ENCODE data around the gene ARHGAP8.
"Not testable (repeated sequence)": the region's sequence is repeated elsewhere in the genome, so short reads cannot be mapped to it uniquely, and the experiment has no call there.

The ARHGAP8 gene

GRCh38 chr22:44739024-44739423 is 13.4 kb upstream of the ARHGAP8 start:
- no peak for DNase-seq (ENCODE audit: low read depth)
- no peak overlapping the region for H3K4me3 ChIP-seq (ENCODE audit: low read depth, low read length)
- no peak for TF ChIP-seq CTCF (IDR thresholded peaks at IDR 0.05; ENCODE audit: insufficient read depth, low read depth, low read length, missing control alignments)

- DNase-seq (ENCODE audit: low read depth); H3K4me3 ChIP-seq (ENCODE audit: low read depth, low read length): not testable (repeated sequence)
These were observed 12.7 kb upstream of the ARHGAP8 start for GRCh38 chr22:44739666-44740065.

GRCh38 chr22:44740307-44740706 is 12.1 kb upstream of the ARHGAP8 start:
- no peak for TF ChIP-seq CTCF (IDR thresholded peaks at IDR 0.05; ENCODE audit: insufficient read depth, low read depth, low read length, missing control alignments)
- H3K4me3 ChIP-seq (ENCODE audit: low read depth, low read length), result no peak overlapping the region
- DNase-seq (ENCODE audit: low read depth), result no peak

GRCh38 chr22:44741929-44742328 is 10.4 kb upstream of the ARHGAP8 start:
- TF ChIP-seq CTCF (IDR thresholded peaks at IDR 0.05; ENCODE audit: insufficient read depth, low read depth, low read length, missing control alignments), result no peak
- DNase-seq (ENCODE audit: low read depth), result no peak
- H3K4me3 ChIP-seq (ENCODE audit: low read depth, low read length), result no peak overlapping the region

GRCh38 chr22:44743247-44743646 is 9.1 kb upstream of the ARHGAP8 start:
- H3K4me3 ChIP-seq (ENCODE audit: low read depth, low read length), result no peak overlapping the region
- no peak for TF ChIP-seq CTCF (IDR thresholded peaks at IDR 0.05; ENCODE audit: insufficient read depth, low read depth, low read length, missing control alignments)
- DNase-seq (ENCODE audit: low read depth), result no peak

GRCh38 chr22:44743804-44744211 is 8.6 kb upstream of the ARHGAP8 start:
- TF ChIP-seq CTCF (IDR thresholded peaks at IDR 0.05; ENCODE audit: insufficient read depth, low read depth, low read length, missing control alignments), result no peak
- no peak for DNase-seq (ENCODE audit: low read depth)
- H3K4me3 ChIP-seq (ENCODE audit: low read depth, low read length), result no peak overlapping the region

- no peak for TF ChIP-seq CTCF (IDR thresholded peaks at IDR 0.05; ENCODE audit: insufficient read depth, low read depth, low read length, missing control alignments)
- no peak for DNase-seq (ENCODE audit: low read depth)
- H3K4me3 ChIP-seq (ENCODE audit: low read depth, low read length), result no peak overlapping the region
These were observed 6.3 kb upstream of the ARHGAP8 start for GRCh38 chr22:44745853-44746789.

- H3K4me3 ChIP-seq (ENCODE audit: low read depth, low read length); DNase-seq (ENCODE audit: low read depth): not testable (repeated sequence)
These were observed 4.6 kb upstream of the ARHGAP8 start for GRCh38 chr22:44747784-44748127.

Measured in GM12865 (cell line).